ENCODE measurements around the gene DCBLD1. TPM values are rescaled to one million over a fixed set of nuclear protein-coding genes. Genes with fewer than 3 reads are reported as not detected.
A peak's percentile ranks its signal among the peaks of the same experiment; 100 is the strongest.

Gene DCBLD1
- total and polyA plus RNA-seq, 2 of the 13 experiments (the other 11 are each of a cell fraction or from before 2014, with no cell fraction given), result 23.2 to 41.5 TPM

GRCh38 chr6:117481278-117481925 lies 1.1 kb upstream of the DCBLD1 start (continued):
- no peak for TF ChIP-seq ZNF670 (CRISPR knock-in tag; IDR thresholded peaks at IDR 0.05; ENCODE audit: borderline replicate concordance)
- TF ChIP-seq BCL6 (CRISPR knock-in tag; IDR thresholded peaks at IDR 0.05), result peak; percentile 93
- peak; percentile 57 for TF ChIP-seq NFYC (CRISPR knock-in tag; IDR thresholded peaks at IDR 0.05)
- TF ChIP-seq RBAK (CRISPR knock-in tag; IDR thresholded peaks at IDR 0.05), result no peak
- no peak; the same call in 1 of the 2 replicates for TF ChIP-seq ZNF740 (CRISPR knock-in tag; IDR thresholded peaks at IDR 0.05)
- no peak for TF ChIP-seq ZNF597 (CRISPR knock-in tag; IDR thresholded peaks at IDR 0.05)
- TF ChIP-seq SNAPC5 (CRISPR knock-in tag; IDR thresholded peaks at IDR 0.05; ENCODE audit: borderline replicate concordance), result no peak
- no peak; the same call in 1 of the 2 replicates for TF ChIP-seq ZNF563 (CRISPR knock-in tag; IDR thresholded peaks at IDR 0.05)
- peak; percentile 74 for TF ChIP-seq RARA (CRISPR knock-in tag; IDR thresholded peaks at IDR 0.05)
- TF ChIP-seq PRDM15 (CRISPR knock-in tag; IDR thresholded peaks at IDR 0.05), result peak; percentile 70; the same call in 1 of the 2 replicates
- TF ChIP-seq ZNF816 (CRISPR knock-in tag; IDR thresholded peaks at IDR 0.05; ENCODE audit: borderline replicate concordance), result no peak
- peak; percentile 25; the same call in 1 of the 2 replicates for TF ChIP-seq SKIL (CRISPR knock-in tag; IDR thresholded peaks at IDR 0.05; ENCODE audit: borderline replicate concordance)
- TF ChIP-seq SETDB1 (CRISPR knock-in tag; IDR thresholded peaks at IDR 0.05; ENCODE audit: borderline replicate concordance), result no peak
- TF ChIP-seq GMEB2 (CRISPR knock-in tag; IDR thresholded peaks at IDR 0.05; ENCODE audit: low read depth), result peak; percentile 44; the same call in 1 of the 2 replicates
- TF ChIP-seq TRAFD1 (CRISPR knock-in tag; IDR thresholded peaks at IDR 0.05; ENCODE audit: borderline replicate concordance), result no peak
- TF ChIP-seq ZNF30 (CRISPR knock-in tag; IDR thresholded peaks at IDR 0.05), result no peak
- no peak for TF ChIP-seq ZNF75D (CRISPR knock-in tag; IDR thresholded peaks at IDR 0.05; ENCODE audit: borderline replicate concordance)
- peak; percentile 85 for TF ChIP-seq ISL2 (CRISPR knock-in tag; IDR thresholded peaks at IDR 0.05)
